HG03196 (cell line): Measurements from ENCODE around the gene SEC61A2.
A peak's percentile ranks its signal among the peaks of the same experiment; 100 is the strongest.
"Not testable (repeated sequence)": the region's sequence is repeated elsewhere in the genome, so short reads cannot be mapped to it uniquely, and the experiment has no call there.

Experiments
- ATAC-seq: cut with Tn5 transposase; IDR thresholded peaks from one replicate; pipeline ENCODE4 v1.9.1; 2021; ENCODE audit not compliant: unreplicated experiment

Gene SEC61A2

DNA sequence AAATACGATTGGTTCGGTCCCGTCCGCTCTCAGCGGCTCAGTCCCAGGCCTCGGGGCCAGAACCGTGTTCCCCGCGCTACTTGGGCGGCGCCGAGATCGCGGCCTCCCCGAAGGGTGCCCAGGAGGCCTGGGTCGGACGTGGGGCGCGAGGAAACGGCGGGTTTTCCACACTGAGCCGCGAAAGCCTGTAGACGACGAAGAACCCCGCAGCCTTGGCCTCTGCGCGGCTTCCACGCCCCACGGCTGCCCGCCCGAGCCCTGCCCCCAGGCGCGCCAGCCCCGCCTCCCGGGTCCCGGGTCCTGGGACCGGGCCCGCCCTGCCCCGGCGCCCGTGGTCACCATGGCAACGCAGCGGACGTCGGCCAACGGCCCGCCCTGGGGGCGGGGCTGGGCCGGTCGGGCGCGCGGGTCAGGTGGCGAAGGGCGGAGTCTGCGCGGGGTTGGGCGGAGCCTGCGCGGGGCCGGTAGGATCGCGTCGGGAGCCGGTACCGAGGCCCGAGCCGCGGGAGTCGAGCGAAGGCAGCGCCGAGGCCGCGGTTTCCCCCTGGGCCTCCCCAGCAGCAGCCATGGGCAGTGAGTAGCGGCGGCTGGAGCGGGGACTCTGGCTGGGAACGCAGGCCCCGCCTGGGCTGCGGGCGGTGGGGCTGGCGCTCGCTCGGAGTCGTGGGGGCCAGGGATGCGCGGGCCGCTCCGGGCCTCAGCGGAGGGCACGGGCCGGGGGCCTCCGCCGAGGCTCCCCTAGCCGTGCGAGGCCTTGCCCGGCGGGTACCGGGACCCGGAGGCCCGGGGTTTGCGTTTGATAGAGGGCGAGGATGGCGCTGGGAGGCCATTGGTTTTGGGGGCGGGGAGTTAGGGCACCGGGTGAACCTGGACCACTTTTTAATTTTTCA lies at the start of gene SEC61A2:
TSS of gene SEC61A2 (plus strand) at position 456 of the 890 bp plus-strand sequence. CDS start at position 567, 111 bp downstream.
- ATAC-seq, result peak; percentile 91

- ATAC-seq, result no peak
Measured at GRCh38 chr10:12081470-12081869, 48.0 kb upstream of the SEC61A2 start.

DNA sequence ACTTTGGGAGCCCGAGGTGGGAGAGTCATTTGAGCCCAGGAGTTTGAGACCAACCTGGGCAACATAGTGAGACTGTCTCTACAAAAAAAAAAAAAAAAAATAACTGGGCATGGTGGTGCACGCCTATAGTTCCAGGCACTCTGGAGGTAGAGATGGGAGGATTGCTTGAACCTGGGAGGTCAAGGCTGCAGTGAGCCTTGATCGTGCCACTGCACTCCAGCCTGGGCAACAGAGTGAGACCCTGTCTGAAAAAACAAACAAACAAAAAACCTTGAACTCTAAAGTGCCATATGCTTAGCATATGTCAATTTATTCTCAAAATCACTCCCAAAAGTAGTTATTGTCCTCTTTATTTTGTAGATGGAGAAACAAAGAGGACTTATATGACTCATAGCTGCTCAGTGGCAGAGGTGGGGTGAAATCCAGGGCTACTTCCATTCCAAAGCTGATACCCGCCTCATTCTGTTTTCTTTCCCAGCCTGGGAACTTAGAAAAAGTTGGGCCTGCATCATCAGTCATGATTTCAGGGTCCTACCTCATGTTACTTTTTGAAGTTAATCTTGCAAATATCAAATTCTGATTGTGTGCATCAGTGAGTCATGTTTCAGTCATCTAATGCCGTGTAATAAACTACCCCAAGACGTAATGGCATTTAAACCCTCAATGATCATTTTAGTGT lies 47.5 kb upstream of the SEC61A2 start:
- ATAC-seq, result no peak

GRCh38 chr10:12088919-12089318 lies 40.6 kb upstream of the SEC61A2 start:
- no peak for ATAC-seq

DNA sequence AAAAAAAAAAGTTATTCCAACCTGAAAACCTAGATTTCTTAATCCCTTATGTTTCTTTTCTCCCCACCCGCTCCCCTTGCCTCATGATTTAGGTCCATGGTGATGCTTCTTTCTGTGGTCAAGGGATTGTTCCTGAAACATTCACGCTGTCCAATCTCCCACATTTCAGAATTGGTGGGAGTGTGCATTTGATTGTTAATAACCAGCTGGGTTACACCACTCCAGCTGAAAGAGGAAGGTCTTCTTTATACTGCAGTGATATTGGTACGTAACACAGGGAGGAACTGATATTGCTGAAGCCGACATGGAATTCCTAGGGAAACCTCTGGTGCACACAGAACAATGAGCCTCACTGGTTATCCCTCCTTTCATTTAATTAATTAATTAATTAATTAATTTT lies 38.1 kb upstream of the SEC61A2 start:
- no peak for ATAC-seq

GRCh38 chr10:12097361-12097760 lies 32.1 kb upstream of the SEC61A2 start:
- not testable (repeated sequence) for ATAC-seq

GRCh38 chr10:12097791-12098190 lies 31.7 kb upstream of the SEC61A2 start:
- ATAC-seq, result no peak

DNA sequence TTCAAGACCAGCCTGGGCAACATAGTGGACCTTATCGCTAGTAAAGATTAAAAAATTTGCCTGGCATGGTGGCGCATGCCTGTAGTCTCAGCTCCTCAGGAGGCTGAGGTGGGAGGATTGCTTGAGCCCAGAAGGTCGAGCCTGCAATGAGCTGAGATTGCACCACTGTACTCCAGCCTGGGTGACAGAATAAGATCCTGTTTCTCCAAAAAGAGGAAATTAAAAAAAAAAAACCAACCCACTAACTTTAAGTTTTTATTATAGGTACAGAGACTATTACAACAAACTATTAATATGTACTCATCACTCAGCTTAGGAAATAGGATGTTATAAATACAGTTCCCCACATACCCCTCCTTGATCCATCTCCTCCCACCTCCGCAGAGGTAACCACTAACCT lies 30.5 kb upstream of the SEC61A2 start:
- ATAC-seq, result no peak

- ATAC-seq, result no peak
Measured at GRCh38 chr10:12103802-12104201, 25.7 kb upstream of the SEC61A2 start.

DNA sequence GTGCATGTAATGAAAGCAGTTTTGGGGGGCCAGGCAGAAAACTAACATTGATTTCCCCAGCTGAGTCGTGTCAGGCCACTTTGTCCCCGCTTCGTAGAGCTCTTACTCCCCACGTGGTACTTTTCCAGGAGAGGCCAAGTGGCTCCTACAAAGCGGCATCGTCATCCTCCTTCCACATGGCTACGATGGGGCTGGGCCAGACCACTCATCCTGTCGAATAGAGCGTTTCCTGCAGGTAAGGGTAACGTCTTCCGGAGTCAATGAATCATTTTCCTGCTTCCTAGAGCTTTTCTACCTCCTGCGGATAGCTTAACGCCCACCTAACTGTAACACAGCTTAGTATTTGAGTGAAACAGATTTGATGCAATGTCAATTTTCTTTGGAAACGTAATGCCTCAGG lies 21.7 kb upstream of the SEC61A2 start:
- no peak for ATAC-seq

DNA sequence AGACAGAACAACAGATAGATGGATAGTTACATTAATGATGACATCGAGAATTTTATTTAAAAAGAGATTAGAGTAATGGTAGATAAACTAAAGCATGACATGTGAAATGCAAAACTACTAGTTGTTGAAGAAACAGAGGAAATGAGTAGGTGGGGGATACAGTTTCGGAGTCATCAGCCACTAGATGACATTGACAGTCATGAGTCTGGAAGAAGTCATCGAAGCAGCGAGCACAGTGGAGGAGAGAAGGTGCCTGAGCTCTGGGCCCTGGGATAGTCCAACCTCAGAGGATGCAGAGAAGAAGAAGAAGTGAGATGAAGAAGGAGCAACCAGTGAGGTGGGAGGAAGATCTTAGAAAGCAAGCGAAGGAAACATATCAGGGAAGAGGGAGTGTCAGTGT lies 20.2 kb upstream of the SEC61A2 start:
- no peak for ATAC-seq

DNA sequence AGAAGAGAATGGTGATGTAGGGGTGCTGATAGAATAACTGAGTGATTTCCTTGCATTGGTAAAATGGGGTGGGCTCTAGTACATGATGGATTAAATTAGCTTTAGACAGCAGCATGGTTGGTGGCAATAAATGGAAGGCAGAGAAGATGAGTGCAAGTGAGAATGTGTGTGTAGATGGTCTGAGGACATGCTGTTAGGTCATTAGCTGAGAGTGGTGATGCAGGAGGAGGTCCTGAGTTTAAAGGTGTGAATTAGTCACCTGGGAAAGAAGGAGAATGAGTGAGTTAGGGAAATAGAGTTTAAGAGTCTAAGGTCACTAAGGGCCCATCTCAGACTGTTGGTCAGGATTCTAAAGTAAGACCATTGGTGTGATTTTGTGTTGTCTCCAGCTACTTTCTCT lies 17.9 kb upstream of the SEC61A2 start:
- ATAC-seq, result no peak

DNA sequence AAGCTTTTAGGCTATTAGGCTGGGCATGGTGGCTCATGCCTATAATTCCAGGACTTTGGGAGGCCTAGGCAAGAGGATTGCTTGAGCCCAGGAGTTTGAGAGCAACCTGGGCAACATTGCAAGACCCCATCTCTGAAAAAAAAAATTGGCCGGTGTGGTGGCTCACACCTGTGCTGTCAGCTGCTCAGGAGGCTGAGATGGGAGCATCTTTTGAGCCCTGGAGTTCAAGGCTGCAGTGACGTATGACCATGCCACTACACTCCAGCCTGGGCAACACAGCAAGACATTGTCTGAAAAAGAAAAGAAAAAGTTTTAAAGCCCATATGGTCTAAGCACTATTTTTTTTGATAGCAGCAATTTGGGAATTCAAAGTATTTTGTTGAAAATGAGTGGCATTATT lies 15.8 kb upstream of the SEC61A2 start:
- ATAC-seq, result no peak

- peak; percentile 26 for ATAC-seq
Measured at GRCh38 chr10:12121673-12122072, 7.8 kb upstream of the SEC61A2 start.

- peak; percentile 44 for ATAC-seq
Measured at GRCh38 chr10:12130237-12130872, 878 bp downstream of the SEC61A2 start.

DNA sequence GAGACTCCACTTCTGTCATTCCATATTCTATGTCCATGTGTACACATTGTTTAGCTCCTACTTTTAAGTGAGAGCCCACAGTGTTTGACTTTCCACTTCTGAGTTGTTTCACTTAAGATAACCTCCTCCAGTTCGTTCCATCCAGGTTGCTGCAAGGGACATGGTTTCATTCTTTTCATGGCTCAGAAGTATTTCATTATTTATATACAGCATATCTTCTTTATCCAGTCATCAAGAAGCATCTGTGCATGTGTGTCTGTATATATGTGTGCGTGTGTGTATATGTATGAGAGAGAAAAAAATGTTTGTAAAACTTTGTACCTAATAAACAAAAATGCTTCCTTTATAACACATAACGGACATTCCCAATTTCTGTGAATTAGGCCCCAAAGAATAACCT lies 6.2 kb downstream of the SEC61A2 start:
- ATAC-seq, result no peak

- ATAC-seq, result no peak
Measured at GRCh38 chr10:12140038-12140437, 10.6 kb downstream of the SEC61A2 start.

GRCh38 chr10:12144538-12144937 lies 15.1 kb downstream of the SEC61A2 start:
- ATAC-seq, result no peak

DNA sequence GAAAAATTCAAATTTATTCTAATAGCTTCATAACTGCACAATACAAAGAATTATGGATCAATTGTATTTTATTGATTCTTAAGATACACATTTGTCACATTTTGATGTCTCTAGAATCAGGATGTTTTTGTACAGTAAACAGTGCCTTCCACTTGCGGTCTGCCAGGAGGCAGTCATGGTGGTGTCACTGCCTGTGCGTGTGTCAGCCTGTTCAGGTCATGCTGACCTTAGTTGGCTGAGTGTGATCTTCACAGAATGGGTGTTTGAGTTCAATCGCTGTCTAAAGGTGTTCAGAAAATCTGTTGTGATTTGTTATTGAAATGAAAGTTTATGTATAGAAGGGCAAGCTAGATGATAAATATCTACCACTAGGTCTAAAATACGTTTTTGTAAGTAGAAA lies 20.7 kb downstream of the SEC61A2 start:
- no peak for ATAC-seq

DNA sequence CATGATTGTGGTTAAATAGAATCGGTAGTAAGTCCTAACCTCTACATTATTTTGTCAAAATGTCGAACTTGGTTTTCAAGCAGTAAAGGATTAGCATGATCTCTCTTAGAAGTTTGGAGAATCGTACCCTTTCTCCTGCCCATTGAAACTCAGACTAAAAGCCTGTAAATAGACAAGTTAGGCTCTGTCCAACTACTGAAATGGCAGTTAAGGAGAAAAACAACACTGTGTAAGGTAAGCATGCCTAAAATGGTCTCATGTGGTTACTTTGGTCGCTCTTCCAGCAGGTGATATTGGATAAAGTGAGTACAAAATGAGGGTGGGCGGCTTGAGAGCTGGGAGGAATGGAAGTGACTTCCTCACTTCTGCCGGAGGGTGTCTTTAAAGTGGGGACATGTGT lies 25.0 kb downstream of the SEC61A2 start:
- no peak for ATAC-seq

DNA sequence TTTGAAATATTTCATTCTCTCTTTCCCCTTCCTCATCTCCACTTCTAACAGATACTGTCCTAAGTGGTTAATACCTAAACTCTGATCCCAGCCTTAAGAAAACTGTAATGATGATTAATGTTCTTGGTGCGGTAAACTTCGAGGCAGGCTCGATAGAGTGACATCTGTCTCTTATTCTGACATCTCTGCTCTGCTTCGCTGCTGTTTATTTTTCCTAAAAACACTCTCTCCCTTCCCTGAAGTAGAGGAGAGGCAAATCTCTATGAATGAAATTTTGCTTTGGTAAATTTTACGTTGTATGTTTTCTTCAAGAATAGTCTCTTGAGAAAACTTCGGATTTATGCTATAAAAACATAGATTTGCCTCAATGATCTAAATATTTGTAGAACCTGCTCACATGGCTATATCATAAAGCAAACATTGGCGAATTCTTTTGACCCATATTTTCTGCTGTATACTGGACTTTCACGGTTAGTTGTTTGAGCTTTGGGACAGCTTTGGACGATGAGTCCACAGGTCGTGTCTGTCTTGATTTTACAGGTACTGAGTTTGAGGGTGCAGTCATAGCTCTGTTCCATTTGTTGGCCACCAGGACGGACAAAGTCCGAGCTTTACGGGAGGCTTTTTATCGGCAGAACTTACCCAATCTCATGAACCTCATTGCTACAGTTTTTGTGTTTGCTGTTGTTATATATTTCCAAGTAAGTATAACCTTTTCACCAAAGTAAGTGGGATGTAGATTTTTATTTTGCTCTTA lies 27.1 kb downstream of the SEC61A2 start:
- no peak for ATAC-seq
